GM19328 (cell line): ENCODE measurements around the gene DPF3.

Source experiments
- ATAC-seq: cut with Tn5 transposase; IDR thresholded peaks from one replicate; pipeline ENCODE4 v1.9.1; 2021; ENCODE audit warnings: mild to moderate bottlenecking, moderate library complexity; ENCODE audit not compliant: unreplicated experiment

DPF3 gene

GRCh38 chr14:72621387-72622065, 272.4 kb downstream of the DPF3 start:
- ATAC-seq, result no peak

DNA sequence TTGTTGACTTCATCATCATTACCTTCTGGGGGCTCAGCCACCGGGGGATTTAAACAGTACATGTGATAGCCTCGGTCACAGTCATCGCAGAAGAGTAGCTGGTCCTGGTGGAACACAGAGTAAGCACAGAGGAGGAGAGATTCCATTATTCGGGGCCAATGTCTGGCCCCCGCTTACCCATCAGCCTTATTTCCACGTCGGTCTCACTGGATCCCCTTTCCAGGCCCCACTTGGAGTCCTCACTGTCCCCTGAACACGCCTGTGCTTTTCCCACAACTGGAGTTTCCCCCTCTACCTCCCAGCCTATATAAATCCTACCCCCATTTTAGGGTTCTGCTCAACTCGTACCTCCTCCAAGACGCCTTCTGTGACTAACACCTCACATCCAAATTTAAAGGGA, 274.0 kb downstream of the DPF3 start:
- ATAC-seq, result no peak

DNA sequence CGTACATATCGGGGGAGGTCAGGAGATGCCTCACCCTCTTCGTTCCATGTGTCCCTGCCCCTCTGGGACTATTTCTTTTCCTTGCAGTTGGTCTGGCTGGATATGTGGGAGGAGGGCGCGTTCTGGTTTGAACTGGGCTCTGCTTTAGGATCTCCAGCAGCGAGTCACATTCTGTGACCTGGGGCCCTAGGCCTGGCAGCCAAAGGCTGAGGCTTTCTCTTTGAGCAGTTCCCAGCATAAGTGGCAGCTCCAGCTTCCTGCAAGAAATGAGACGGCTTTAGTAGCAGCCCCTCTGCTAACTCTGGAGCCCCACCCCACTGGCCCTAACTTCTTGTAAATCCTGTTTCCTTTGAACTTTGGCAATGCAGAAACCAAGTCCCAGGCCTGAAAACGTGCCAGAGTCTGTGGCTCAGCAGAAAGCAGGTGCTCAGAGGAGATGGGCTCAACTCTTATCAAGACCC, 274.8 kb downstream of the DPF3 start:
- ATAC-seq, result no peak

GRCh38 chr14:72618424-72618823, 275.5 kb downstream of the DPF3 start:
- ATAC-seq, result no peak

GRCh38 chr14:72617391-72618031, 276.4 kb downstream of the DPF3 start:
- ATAC-seq, result no peak

- no peak for ATAC-seq
These were observed 277.1 kb downstream of the DPF3 start for GRCh38 chr14:72616811-72617210.

GRCh38 chr14:72616294-72616693, 277.6 kb downstream of the DPF3 start:
- ATAC-seq, result no peak

- no peak for ATAC-seq
These were observed 278.3 kb downstream of the DPF3 start for GRCh38 chr14:72615451-72616121.

- ATAC-seq, result no peak
These were observed 278.9 kb downstream of the DPF3 start for GRCh38 chr14:72614891-72615415.

- no peak for ATAC-seq
These were observed 279.5 kb downstream of the DPF3 start for GRCh38 chr14:72614365-72614764.

- ATAC-seq, result no peak
These were observed 280.0 kb downstream of the DPF3 start for GRCh38 chr14:72613975-72614319.

DNA sequence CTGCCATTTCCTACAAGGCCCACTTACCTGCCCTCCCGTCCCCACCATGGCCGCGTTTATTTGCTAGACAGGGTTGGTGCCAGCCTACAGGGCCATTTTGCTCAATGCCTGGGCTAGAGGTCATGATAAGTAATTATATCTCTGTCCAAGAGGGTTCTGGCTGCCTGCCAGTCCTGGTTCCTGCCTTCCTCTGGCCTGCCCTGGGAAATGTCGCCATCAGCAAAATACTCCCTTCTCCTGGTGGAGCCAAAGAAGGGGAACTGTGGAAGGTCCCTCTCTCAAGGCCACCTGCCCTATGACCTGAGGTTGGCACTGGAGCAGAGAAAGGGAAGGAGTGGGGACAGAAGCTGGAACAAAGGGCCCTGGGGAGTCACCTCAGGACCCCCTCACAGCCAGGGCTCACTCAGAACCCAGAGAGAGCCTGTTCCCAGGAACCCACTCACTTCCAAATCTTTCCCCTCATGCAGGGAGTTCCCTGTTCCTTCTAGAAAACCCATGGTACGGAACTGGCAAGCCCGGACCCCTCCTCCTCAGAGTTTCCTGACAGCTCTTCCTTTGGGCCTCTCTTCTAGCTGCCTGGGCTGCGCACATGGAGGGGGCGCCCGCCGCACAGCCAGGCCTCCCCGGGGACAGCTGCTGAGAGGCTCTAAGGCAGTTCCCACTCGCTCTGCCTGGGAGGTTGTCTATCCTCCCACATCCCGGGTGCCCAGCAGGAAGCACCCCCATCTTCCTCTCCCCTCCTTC, 280.5 kb downstream of the DPF3 start:
- ATAC-seq, result no peak

DNA sequence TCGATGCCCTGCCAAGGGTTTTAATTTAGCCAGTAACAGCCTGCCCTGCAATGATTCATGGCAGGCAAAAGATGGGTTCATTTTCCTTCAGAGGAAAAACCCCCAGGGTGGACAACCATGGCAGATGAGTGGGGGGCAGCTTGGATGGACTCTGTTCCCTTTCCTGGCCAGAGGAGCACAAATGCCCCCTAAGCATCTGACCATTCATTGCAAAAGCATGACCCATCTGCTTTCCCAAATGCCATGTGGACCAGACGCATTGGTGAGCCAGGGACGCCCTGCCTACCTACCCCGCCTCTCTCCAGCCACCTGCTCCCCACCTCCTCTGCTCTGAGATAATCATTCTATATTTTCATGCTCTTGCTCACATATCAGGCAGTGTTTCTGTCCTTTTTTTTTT, 281.9 kb downstream of the DPF3 start:
- no peak for ATAC-seq

- no peak for ATAC-seq
These were observed 282.4 kb downstream of the DPF3 start for GRCh38 chr14:72611506-72611905.

DNA sequence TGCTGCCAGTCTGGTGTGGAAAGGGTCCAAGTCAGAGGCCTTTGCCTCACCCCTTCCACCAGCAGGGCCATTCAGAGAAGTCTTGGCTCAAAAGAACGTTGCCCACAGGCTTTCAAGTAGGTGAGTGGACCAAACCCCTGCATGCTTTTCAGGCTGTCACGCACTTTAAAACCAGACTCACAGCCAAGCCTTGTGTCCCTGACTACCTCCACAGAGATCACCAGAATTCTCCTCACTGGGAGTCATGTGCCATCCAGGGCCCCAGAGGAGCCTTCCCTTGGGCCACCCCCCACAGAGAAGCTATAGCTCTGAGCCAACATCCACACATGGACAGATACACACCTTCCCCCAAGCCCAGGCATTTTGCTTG, 283.1 kb downstream of the DPF3 start:
- no peak for ATAC-seq

DNA sequence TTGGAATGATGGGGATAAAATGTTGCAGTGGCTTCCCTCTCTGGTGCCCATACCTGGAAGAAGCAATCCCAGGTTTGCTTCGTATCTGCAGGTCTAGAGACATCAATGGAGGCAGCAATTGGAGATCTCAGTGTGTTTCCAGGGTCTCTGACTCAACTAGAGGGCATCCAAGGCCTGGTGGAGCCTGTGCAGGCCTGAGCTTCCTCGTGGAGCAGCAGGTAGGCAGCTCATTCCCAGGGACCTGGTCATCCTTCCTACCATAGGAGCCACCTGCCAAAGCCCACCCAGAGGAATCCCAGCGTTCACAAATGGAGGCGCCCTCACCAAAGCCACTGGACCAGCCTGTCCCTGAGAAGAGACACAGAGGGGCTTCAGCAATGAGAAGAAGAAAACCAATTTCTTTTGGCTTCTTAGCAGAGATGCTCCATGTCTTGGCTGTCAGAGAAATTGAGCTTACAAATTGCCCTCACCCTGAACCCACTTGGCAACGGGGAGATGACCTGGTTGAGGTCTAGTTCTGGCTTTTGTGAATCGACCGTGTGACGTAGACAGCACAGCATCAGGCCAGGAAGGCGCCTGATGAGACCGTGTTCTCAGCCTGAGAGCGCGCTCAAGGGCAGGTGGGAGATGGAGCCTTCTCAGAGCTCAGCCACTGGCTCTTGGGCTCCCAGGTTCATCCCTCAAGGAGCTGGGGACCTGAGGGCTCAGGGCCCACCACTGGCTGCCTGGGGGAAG, 283.6 kb downstream of the DPF3 start:
- ATAC-seq, result no peak

GRCh38 chr14:72609205-72609916, 284.5 kb downstream of the DPF3 start:
- ATAC-seq, result no peak

GRCh38 chr14:72608391-72609204, 285.3 kb downstream of the DPF3 start:
- no peak for ATAC-seq
